VCaP (cell line): ENCODE measurements around the gene SCNN1A.

ENCODE experiments used
- H3K27ac ChIP-seq: fragments of 450-650 bp; 2 replicates; pipeline ENCODE4 v1.5.1; 2017
- CTCF ChIP-seq: fragments of 450-650 bp; conservative IDR thresholded peaks from 2 replicates; pipeline ENCODE4 v1.5.1; 2017; ENCODE audit warnings: mild to moderate bottlenecking, moderate library complexity

Gene SCNN1A

GRCh38 chr12:6407236-6407954 lies 32.0 kb upstream of the SCNN1A start:
- TF ChIP-seq CTCF = no peak
- no peak overlapping the region for H3K27ac ChIP-seq

- no peak overlapping the region for H3K27ac ChIP-seq
- no peak for TF ChIP-seq CTCF
Observed at GRCh38 chr12:6405963-6406362, 30.6 kb upstream of the SCNN1A start.

GRCh38 chr12:6404390-6404789 lies 29.0 kb upstream of the SCNN1A start:
- no peak overlapping the region for H3K27ac ChIP-seq
- TF ChIP-seq CTCF = no peak

- TF ChIP-seq CTCF = no peak
- H3K27ac ChIP-seq = no peak overlapping the region
Observed at GRCh38 chr12:6399884-6400644, 24.7 kb upstream of the SCNN1A start.

- no peak overlapping the region for H3K27ac ChIP-seq
- no peak for TF ChIP-seq CTCF
Observed at GRCh38 chr12:6396031-6396430, 20.7 kb upstream of the SCNN1A start.

GRCh38 chr12:6394398-6394797 lies 19.0 kb upstream of the SCNN1A start:
- H3K27ac ChIP-seq = peak overlapping the region; percentile 80; the same call in 1 of the 2 replicates
- TF ChIP-seq CTCF = no peak

- peak overlapping the region; percentile 80 for H3K27ac ChIP-seq
- TF ChIP-seq CTCF = no peak
Observed at GRCh38 chr12:6393109-6393508, 17.7 kb upstream of the SCNN1A start.
